SIG-M5 (cell line): ENCODE data around the gene UTP3.
"Not testable (repeated sequence)": the region's sequence is repeated elsewhere in the genome, so short reads cannot be mapped to it uniquely, and the experiment has no call there.

Experiments used
- DNase-seq: peaks from one replicate; lab custom pipeline; 2025; lab: John Stamatoyannopoulos, UW

The UTP3 gene

GRCh38 chr4:70715097-70715496 lies 26.8 kb downstream of the UTP3 start:
- no peak for DNase-seq

- DNase-seq: no peak
Observed at GRCh38 chr4:70718811-70719604, 30.7 kb downstream of the UTP3 start.

- no peak for DNase-seq
Observed at GRCh38 chr4:70721747-70722146, 33.4 kb downstream of the UTP3 start, which contains the start of gene RUFY3. Gene RUFY3, plus strand, starts transcription at chr4:70721964. Its CDS starts 610 bp downstream, at chr4:70722574.

GRCh38 chr4:70722199-70722791 lies 34.0 kb downstream of the UTP3 start:
- no peak for DNase-seq

- no peak for DNase-seq
Observed at GRCh38 chr4:70724463-70724862, 36.1 kb downstream of the UTP3 start.

GRCh38 chr4:70725633-70726032 lies 37.3 kb downstream of the UTP3 start:
- DNase-seq: no peak

GRCh38 chr4:70726515-70726914 lies 38.2 kb downstream of the UTP3 start:
- DNase-seq: not testable (repeated sequence)

GRCh38 chr4:70728091-70728490 lies 39.8 kb downstream of the UTP3 start:
- DNase-seq: peak; percentile 29

- DNase-seq: not testable (repeated sequence)
Observed at GRCh38 chr4:70732878-70733277, 44.5 kb downstream of the UTP3 start.

- peak; percentile 31 for DNase-seq
Observed at GRCh38 chr4:70734168-70734954, 46.0 kb downstream of the UTP3 start.

- DNase-seq: no peak
Observed at GRCh38 chr4:70734971-70735370, 46.6 kb downstream of the UTP3 start.

- not testable (repeated sequence) for DNase-seq
Observed at GRCh38 chr4:70735915-70736314, 47.6 kb downstream of the UTP3 start.

GRCh38 chr4:70737006-70737405 lies 48.7 kb downstream of the UTP3 start:
- peak; percentile 1 for DNase-seq

GRCh38 chr4:70737409-70737808 lies 49.1 kb downstream of the UTP3 start:
- DNase-seq: no peak

- peak; percentile 38 for DNase-seq
Observed at GRCh38 chr4:70739496-70740337, 51.4 kb downstream of the UTP3 start.
